HCT116 (cell line): Measurements from ENCODE around the gene TAF3. TPM values are rescaled to one million over a fixed set of nuclear protein-coding genes. Genes with fewer than 3 reads are reported as not detected.

Experiments
- ATAC-seq: fragments of 200-7000 bp; cut with Tn5 transposase; 2 replicates; pipeline ENCODE4 v1.9.1; 2020; ENCODE audit warnings: mild to moderate bottlenecking, moderate library complexity
- BruUV-seq: library from RNA; stranded (reverse); fragments of 400-500 nt; replicated peaks from 2 replicates; lab custom pipeline; 2021; lab: Mats Ljungman, UMichigan
- CTCF ChIA-PET: fragments of 300-600 bp; sonication (Branson Sonifier 250); formaldehyde crosslinking; loops from one replicate; lab custom pipeline; 2021; ENCODE audit warnings: antibody characterized with exemption; lab: Charles Lee
- POLR2A ChIA-PET: fragments of 300-600, 350-600 bp; sonication (Branson Sonifier 250); formaldehyde crosslinking; loops from one replicate; lab custom pipeline; 2021; ENCODE audit warnings: antibody characterized with exemption; lab: Charles Lee
- RAD21 ChIA-PET, 2 experiments: fragments of 300-600 bp; sonication (Branson Sonifier 250); formaldehyde crosslinking; loops; one replicate each; lab custom pipeline; 2023; ENCODE audit warnings: low total read pairs in 2 of 2; ENCODE audit not compliant: uncharacterized antibody in 2 of 2, unreplicated experiment in 2 of 2, low non-redundant PET in 1 of 2; lab: Charles Lee
- DNase-seq: peaks from one replicate; pipeline ENCODE4 v3.0.0-alpha.2; 2010; ENCODE audit warnings: low read depth, low spot score
- H2AFZ ChIP-seq: fragments of 200-600 bp; shearing (Covaris generic), sonication (generic); 2 replicates; pipeline ENCODE4 v1.6.1; 2017; ENCODE audit warnings: low read depth, mixed run types, mixed read lengths, antibody characterized with exemption, low read length; ENCODE audit not compliant: poor library complexity, severe bottlenecking
- H3K27ac ChIP-seq: 2 replicates; pipeline ENCODE4 v1.5.1; 2012; ENCODE audit warnings: low read depth, low read length
- H3K27me3 ChIP-seq: fragments of 200-600 bp; sonication (generic); 2 replicates; pipeline ENCODE4 v1.6.1; 2016; ENCODE audit warnings: mixed run types, low read length, mixed read lengths; ENCODE audit not compliant: insufficient read depth
- H3K36me3 ChIP-seq, 2 experiments: fragments of 200-500 bp in 1 of 2; fragments of 200-600 bp in 1 of 2; sonication (Bioruptor generic) in 1 of 2; sonication (generic) in 1 of 2; 2 replicates each; pipeline versions ENCODE4 v1.5.1 to v1.6.1; 2014 to 2016; ENCODE audit warnings: low read length in 2 of 2, inconsistent platforms in 1 of 2, mixed read lengths in 1 of 2, mixed run types in 1 of 2; ENCODE audit not compliant: insufficient read depth in 2 of 2, control insufficient read depth in 1 of 2
- H3K4me1 ChIP-seq, 2 experiments: fragments of 200-600 bp in 1 of 2; sonication (generic) in 1 of 2; 2 replicates each; pipeline versions ENCODE4 v1.5.1 to v1.6.1; 2012 to 2017; ENCODE audit warnings: low read length in 2 of 2, inconsistent platforms in 1 of 2, mild to moderate bottlenecking in 1 of 2, mixed read lengths in 1 of 2, mixed run types in 1 of 2, moderate library complexity in 1 of 2; ENCODE audit not compliant: insufficient read depth in 2 of 2, control insufficient read depth in 1 of 2
- H3K4me2 ChIP-seq: fragments of 200-600 bp; sonication (generic); 2 replicates; pipeline ENCODE4 v1.6.1; 2017; ENCODE audit warnings: mixed run types, low read length, mixed read lengths
- H3K4me3 ChIP-seq, 2 experiments: fragments of 200-600 bp in 1 of 2; sonication (generic) in 1 of 2; replicated peaks in 1 of 2; 2 replicates each; pipeline ENCODE4 v1.5.1; 2011 to 2016; ENCODE audit warnings: low read length in 2 of 2, control low read depth in 1 of 2, low read depth in 1 of 2, mild to moderate bottlenecking in 1 of 2, mixed read lengths in 1 of 2, mixed run types in 1 of 2
- H3K79me2 ChIP-seq: fragments of 200-600 bp; sonication (generic); 2 replicates; pipeline ENCODE4 v1.6.1; 2017; ENCODE audit warnings: mild to moderate bottlenecking, mixed run types, low read length, moderate library complexity, mixed read lengths; ENCODE audit not compliant: insufficient read depth
- H3K9ac ChIP-seq: fragments of 200-600 bp; sonication (generic); 2 replicates; pipeline ENCODE4 v1.6.1; 2016; ENCODE audit warnings: low read length, mixed read lengths
- H3K9me2 ChIP-seq: fragments of 200-600 bp; sonication (generic), shearing (Covaris generic); 2 replicates; pipeline ENCODE4 v1.6.1; 2017; ENCODE audit warnings: mixed run types, mild to moderate bottlenecking, moderate library complexity; ENCODE audit not compliant: insufficient read depth
- H3K9me3 ChIP-seq, 2 experiments: fragments of 200-500 bp in 1 of 2; fragments of 200-600 bp in 1 of 2; sonication (Bioruptor generic) in 1 of 2; sonication (generic) in 1 of 2; 2 replicates each; pipeline ENCODE4 v1.6.1; 2014 to 2017; ENCODE audit warnings: low read length in 2 of 2, mixed read lengths in 2 of 2, inconsistent platforms in 1 of 2, low read depth in 1 of 2, mild to moderate bottlenecking in 1 of 2, mixed run types in 1 of 2, moderate library complexity in 1 of 2; ENCODE audit not compliant: control insufficient read depth in 1 of 2, insufficient read depth in 1 of 2
- H4K20me1 ChIP-seq: fragments of 200-600 bp; sonication (generic), shearing (Covaris generic); 2 replicates; pipeline ENCODE4 v1.6.1; 2017; ENCODE audit warnings: mixed run types, mild to moderate bottlenecking, moderate library complexity; ENCODE audit not compliant: insufficient read depth
- CBX3 ChIP-seq: IDR thresholded peaks from 2 replicates; pipeline ENCODE4 v1.6.1; 2012; ENCODE audit warnings: low read depth
- EGR1 ChIP-seq: IDR thresholded peaks from 2 replicates; pipeline ENCODE4 v1.6.1; 2012; ENCODE audit warnings: low read depth
- ELF1 ChIP-seq: IDR thresholded peaks from 2 replicates; pipeline ENCODE4 v1.6.1; 2012; ENCODE audit warnings: low read depth, borderline replicate concordance
- EZH2 ChIP-seq: fragments of 200-600 bp; sonication (generic); IDR thresholded peaks from 2 replicates; pipeline ENCODE4 v1.6.1; 2017; ENCODE audit warnings: antibody characterized with exemption, mixed run types
- EZH2phosphoT487 ChIP-seq: fragments of 200-600 bp; IDR thresholded peaks from 2 replicates; pipeline ENCODE4 v1.6.1; 2018; ENCODE audit warnings: antibody characterized with exemption, borderline replicate concordance
- FOSL1 ChIP-seq: IDR thresholded peaks from 2 replicates; pipeline ENCODE4 v1.6.1; 2012; ENCODE audit warnings: low read depth
- POLR2A ChIP-seq: IDR thresholded peaks from 2 replicates; pipeline ENCODE4 v1.7.0; 2011; ENCODE audit warnings: borderline replicate concordance; ENCODE audit not compliant: insufficient read depth, insufficient read length; ENCODE audit errors: extremely low read depth
- POLR2AphosphoS5 ChIP-seq: IDR thresholded peaks from 2 replicates; pipeline ENCODE4 v1.6.1; 2011; ENCODE audit warnings: mild to moderate bottlenecking, low read depth, low read length, moderate library complexity
- RAD21 ChIP-seq: IDR thresholded peaks from 2 replicates; pipeline ENCODE4 v1.6.1; 2012; ENCODE audit warnings: low read depth, mild to moderate bottlenecking
- SIN3A ChIP-seq: IDR thresholded peaks from 2 replicates; pipeline ENCODE4 v1.6.1; 2012; ENCODE audit warnings: low read depth
- SP1 ChIP-seq: IDR thresholded peaks from 2 replicates; pipeline ENCODE4 v1.6.1; 2012; ENCODE audit warnings: low read depth
- TCF7L2 ChIP-seq: IDR thresholded peaks from 2 replicates; pipeline ENCODE4 v1.7.0; 2011; ENCODE audit warnings: borderline replicate concordance, inconsistent platforms; ENCODE audit not compliant: insufficient read depth, insufficient read length; ENCODE audit errors: extremely low read depth
- YY1 ChIP-seq: IDR thresholded peaks from 2 replicates; pipeline ENCODE4 v1.6.1; 2011; ENCODE audit warnings: low read length, low read depth, moderate library complexity, mild to moderate bottlenecking; ENCODE audit not compliant: insufficient replicate concordance; ENCODE audit errors: extremely low read depth
- ZFX ChIP-seq: fragments of 450-650 bp; IDR thresholded peaks from 2 replicates; pipeline ENCODE4 v1.6.1; 2017
- ZNF274 ChIP-seq: fragments of 200-500 bp; sonication (Bioruptor generic); IDR thresholded peaks from 2 replicates; pipeline ENCODE4 v1.6.1; 2014; ENCODE audit warnings: mild to moderate bottlenecking, low read depth, low read length, inconsistent platforms
- intact Hi-C: fragments of 100-400 bp; cut with micrococcal nuclease; formaldehyde crosslinking; loops from 2 replicates; pipeline ENCODE4 v1.10.0; 2022
- total RNA-seq: library from RNA; stranded (reverse); gene quantifications from one replicate; pipeline ENCODE4 v1.2.1, GENCODE V29; 2021; ENCODE audit not compliant: unreplicated experiment
- TF ChIP-seq, protein P1 (sequence below): IDR thresholded peaks from 2 replicates; pipeline ENCODE4 v1.6.1; 2012
- TF ChIP-seq, protein P2 (sequence below): IDR thresholded peaks from 2 replicates; pipeline ENCODE4 v1.6.1; 2011; ENCODE audit warnings: mild to moderate bottlenecking, low read length, moderate library complexity; ENCODE audit not compliant: insufficient replicate concordance; ENCODE audit errors: extremely low read depth

Gene TAF3
- total RNA-seq, 1 experiment from 2014 or later = 8.0 TPM

DNA sequence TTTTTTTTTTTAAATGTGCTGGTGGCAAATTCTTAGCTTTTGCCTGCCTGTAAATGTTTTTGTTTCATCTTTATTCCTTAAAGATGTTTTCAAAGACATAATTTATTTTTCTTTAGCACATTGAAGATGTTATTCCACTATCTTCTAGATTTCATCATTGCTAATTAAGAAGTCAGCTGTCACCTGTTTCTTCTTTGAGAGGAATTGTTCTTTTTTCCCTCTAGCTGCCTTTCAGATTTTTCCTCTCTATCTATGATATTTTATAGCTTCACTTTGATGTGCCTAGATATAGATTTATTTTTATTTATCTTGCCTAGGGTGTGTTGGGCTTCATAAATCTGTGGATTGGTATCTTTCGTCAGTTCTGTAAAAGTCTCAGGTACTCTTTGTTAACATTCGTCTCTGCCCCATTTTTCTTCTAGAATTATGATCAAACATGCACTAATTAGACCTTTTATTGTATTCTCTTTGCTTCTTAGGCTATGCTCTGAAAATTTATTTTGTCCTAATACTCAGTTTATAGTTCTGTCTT lies 186.2 kb downstream of the TAF3 start (continued):
- TF ChIP-seq ELF1 (no peak), YY1 (no peak), POLR2A (no peak)

DNA sequence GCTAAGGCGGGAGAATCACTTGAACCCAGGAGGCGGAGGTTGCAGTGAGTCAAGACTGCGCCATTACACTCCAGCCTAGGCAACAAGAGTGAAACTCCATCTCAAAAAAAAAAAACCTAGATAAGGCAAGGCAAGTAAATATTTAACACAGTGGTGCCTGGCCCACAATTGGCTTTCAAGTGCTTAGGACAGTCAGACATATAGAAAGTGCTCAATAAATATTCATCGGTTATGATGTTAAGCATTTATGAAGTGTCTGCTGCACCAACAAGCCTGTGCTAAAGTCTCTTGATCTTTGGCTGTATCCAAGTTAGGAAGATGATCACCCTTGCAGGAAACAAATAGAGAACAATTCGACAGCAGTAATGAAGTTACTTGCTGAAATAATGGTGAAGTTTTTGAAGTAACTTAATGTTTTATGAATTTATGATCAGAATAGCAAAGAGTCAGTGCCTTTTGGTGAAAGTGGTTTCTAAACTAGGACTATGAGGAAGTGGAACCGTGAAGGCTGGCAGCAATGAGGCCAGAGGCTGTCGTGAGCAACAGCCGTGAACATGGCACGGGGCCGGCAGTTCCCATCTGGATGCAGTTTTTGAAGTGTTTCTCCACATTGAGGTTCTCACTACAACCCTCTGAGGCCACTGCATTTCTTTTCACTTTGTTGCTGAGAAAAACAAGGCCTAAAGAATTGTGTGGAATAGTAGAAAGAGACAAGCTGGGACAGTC lies 188.1 kb downstream of the TAF3 start:
- Histone ChIP-seq H3K4me2 (no peak overlapping the region), H3K4me1 (no peaks in the 10 kb centered on the region), H3K9me2 (no peaks in the 10 kb centered on the region), H3K27ac (no peak overlapping the region), H2AFZ (no peak overlapping the region), H3K9me3 (peaks cover 0 to 10% of the 10 kb centered on the region in 2 experiments; a peak in 2 of 4 replicates), H3K36me3 (no peaks in the 10 kb centered on the region), H3K9ac (no peak overlapping the region), H3K27me3 (no peaks in the 10 kb centered on the region), H3K4me3 (no peak overlapping the region), H3K79me2 (no peaks in the 10 kb centered on the region), H4K20me1 (no peaks in the 10 kb centered on the region)
- no TSS peak for BruUV-seq
- intact Hi-C loops = no loop called here
- ChIA-PET CTCF (no interaction called here), RAD21 (no interaction called here), POLR2A (no interaction called here)
- TF ChIP-seq EZH2 (no peak), TCF7L2 (no peak), EZH2phosphoT487 (no peak), FOSL1 (no peak), POLR2AphosphoS5 (no peak), SP1 (no peak), RAD21 (no peak), SIN3A (no peak), ELF1 (no peak), CBX3 (no peak), EGR1 (no peak), POLR2A (no peak), ZFX (no peak), ZNF274 (no peak)
- TF ChIP-seq, protein P1, sequence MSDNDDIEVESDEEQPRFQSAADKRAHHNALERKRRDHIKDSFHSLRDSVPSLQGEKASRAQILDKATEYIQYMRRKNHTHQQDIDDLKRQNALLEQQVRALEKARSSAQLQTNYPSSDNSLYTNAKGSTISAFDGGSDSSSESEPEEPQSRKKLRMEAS = no peak
- TF ChIP-seq, protein P2, sequence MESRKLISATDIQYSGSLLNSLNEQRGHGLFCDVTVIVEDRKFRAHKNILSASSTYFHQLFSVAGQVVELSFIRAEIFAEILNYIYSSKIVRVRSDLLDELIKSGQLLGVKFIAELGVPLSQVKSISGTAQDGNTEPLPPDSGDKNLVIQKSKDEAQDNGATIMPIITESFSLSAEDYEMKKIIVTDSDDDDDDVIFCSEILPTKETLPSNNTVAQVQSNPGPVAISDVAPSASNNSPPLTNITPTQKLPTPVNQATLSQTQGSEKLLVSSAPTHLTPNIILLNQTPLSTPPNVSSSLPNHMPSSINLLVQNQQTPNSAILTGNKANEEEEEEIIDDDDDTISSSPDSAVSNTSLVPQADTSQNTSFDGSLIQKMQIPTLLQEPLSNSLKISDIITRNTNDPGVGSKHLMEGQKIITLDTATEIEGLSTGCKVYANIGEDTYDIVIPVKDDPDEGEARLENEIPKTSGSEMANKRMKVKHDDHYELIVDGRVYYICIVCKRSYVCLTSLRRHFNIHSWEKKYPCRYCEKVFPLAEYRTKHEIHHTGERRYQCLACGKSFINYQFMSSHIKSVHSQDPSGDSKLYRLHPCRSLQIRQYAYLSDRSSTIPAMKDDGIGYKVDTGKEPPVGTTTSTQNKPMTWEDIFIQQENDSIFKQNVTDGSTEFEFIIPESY = no peak
- ATAC-seq (no peak), DNase-seq (no peak)
